OCI-LY3 (cell line): Measurements from ENCODE around the gene CASK.

Experiments used
- H2AFZ ChIP-seq: fragments of 200-600, 300-600 bp; shearing (Covaris generic); 2 replicates; pipeline ENCODE4 v1.6.0; 2014; ENCODE audit warnings: antibody characterized with exemption, low read depth, low read length
- H3K27ac ChIP-seq: fragments of 200-600, 300-600 bp; sonication (generic); 2 replicates; pipeline ENCODE4 v1.5.1; 2014; ENCODE audit warnings: mild to moderate bottlenecking, low read length, moderate library complexity, mixed read lengths
- H3K27me3 ChIP-seq: fragments of 200-600, 300-600 bp; sonication (generic); 2 replicates; pipeline ENCODE4 v1.6.1; 2014; ENCODE audit warnings: low read depth, low read length, mixed read lengths
- H3K36me3 ChIP-seq: fragments of 200-600, 300-600 bp; sonication (generic); replicated peaks from 2 replicates; pipeline ENCODE3; 2014; ENCODE audit warnings: low read depth, low read length, mixed read lengths
- H3K4me1 ChIP-seq: fragments of 300-600, 200-600 bp; sonication (generic); 2 replicates; pipeline ENCODE4 v1.6.1; 2014; ENCODE audit warnings: low read length, mixed read lengths
- H3K4me2 ChIP-seq: fragments of 200-600, 300-600 bp; sonication (generic); 2 replicates; pipeline ENCODE4 v1.6.1; 2014; ENCODE audit warnings: low read length, mixed read lengths
- H3K4me3 ChIP-seq: fragments of 300-600, 200-600 bp; sonication (generic); 2 replicates; pipeline ENCODE4 v1.5.1; 2014; ENCODE audit warnings: antibody characterized with exemption, mild to moderate bottlenecking, low read length, moderate library complexity
- H3K79me2 ChIP-seq: fragments of 300-600, 200-600 bp; shearing (Covaris generic); 2 replicates; pipeline ENCODE4 v1.6.1; 2014; ENCODE audit warnings: mild to moderate bottlenecking, low read length, mixed read lengths
- H3K9ac ChIP-seq: fragments of 300-600, 200-600 bp; shearing (Covaris generic); 2 replicates; pipeline ENCODE4 v1.6.0; 2014; ENCODE audit warnings: mild to moderate bottlenecking, low read length, moderate library complexity
- H3K9me3 ChIP-seq: fragments of 200-600, 300-600 bp; shearing (Covaris generic); 2 replicates; pipeline ENCODE4 v1.6.1; 2014; ENCODE audit warnings: low read length, mixed read lengths; ENCODE audit not compliant: insufficient read depth
- H4K20me1 ChIP-seq: fragments of 200-600, 300-600 bp; sonication (generic); 2 replicates; pipeline ENCODE4 v1.6.1; 2016; ENCODE audit warnings: low read length, mixed read lengths; ENCODE audit not compliant: insufficient read depth
- EZH2phosphoT487 ChIP-seq: fragments of 200-600 bp; shearing (Covaris generic); IDR thresholded peaks from 2 replicates; pipeline ENCODE4 v1.6.1; 2018; ENCODE audit warnings: antibody characterized with exemption, mixed run types, low read depth
- TF ChIP-seq, protein P1 (sequence below): fragments of 200-600, 300-600 bp; sonication (generic); IDR thresholded peaks from 2 replicates; pipeline ENCODE4 v1.5.1; 2014; ENCODE audit warnings: antibody characterized with exemption, low read length, low read depth

The CASK gene

DNA sequence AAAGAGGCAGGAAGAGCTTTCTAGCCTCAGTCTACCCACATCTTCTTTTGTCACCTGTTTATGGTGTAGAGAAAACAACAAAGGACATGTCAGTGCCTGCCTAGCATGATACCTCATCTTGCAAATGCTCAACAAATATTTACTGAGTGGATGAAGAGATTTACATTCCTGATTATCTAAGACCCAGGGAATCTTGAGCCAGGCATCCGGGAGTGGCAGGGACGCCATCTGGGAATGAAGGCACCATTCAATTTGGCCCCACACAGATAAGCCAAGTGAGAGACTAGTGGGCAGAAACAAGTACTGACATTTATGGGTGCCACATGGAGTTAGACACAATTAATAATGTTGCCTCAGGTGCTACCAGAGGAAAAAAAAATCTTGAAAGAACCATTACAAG, 36.8 kb upstream of the CASK start:
- no peak overlapping the region for H2AFZ ChIP-seq
- H3K9me3 ChIP-seq = no peaks in the 10 kb centered on the region
- no peak overlapping the region for H3K4me2 ChIP-seq
- H3K9ac ChIP-seq = no peak overlapping the region
- H3K27ac ChIP-seq = no peak overlapping the region
- no peaks in the 10 kb centered on the region for H3K27me3 ChIP-seq
- H4K20me1 ChIP-seq = no peaks in the 10 kb centered on the region
- H3K36me3 ChIP-seq = no peaks in the 10 kb centered on the region
- H3K4me3 ChIP-seq = no peak overlapping the region
- no peaks in the 10 kb centered on the region for H3K79me2 ChIP-seq
- TF ChIP-seq, protein P1, sequence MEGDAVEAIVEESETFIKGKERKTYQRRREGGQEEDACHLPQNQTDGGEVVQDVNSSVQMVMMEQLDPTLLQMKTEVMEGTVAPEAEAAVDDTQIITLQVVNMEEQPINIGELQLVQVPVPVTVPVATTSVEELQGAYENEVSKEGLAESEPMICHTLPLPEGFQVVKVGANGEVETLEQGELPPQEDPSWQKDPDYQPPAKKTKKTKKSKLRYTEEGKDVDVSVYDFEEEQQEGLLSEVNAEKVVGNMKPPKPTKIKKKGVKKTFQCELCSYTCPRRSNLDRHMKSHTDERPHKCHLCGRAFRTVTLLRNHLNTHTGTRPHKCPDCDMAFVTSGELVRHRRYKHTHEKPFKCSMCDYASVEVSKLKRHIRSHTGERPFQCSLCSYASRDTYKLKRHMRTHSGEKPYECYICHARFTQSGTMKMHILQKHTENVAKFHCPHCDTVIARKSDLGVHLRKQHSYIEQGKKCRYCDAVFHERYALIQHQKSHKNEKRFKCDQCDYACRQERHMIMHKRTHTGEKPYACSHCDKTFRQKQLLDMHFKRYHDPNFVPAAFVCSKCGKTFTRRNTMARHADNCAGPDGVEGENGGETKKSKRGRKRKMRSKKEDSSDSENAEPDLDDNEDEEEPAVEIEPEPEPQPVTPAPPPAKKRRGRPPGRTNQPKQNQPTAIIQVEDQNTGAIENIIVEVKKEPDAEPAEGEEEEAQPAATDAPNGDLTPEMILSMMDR = no peak
- no peak for TF ChIP-seq EZH2phosphoT487
- peaks cover 7% of the 10 kb centered on the region for H3K4me1 ChIP-seq

DNA sequence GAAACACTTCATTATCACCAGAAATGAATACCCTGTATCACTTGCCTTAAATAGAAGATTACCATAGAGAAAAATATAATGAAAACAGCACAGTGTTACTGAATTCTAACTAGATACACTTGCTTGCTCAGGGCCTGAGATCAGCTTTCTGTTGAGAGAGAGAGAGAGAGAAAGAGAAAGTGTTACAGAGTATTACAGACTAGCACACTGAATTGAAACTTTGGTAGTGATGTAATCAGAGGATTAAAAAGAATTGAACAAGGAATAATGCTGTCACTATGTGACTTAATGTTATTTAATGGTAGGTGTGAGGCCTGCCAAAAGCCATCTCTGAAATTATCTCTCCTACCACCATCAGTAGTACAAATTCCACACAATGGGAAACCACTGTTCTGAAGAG, 35.5 kb upstream of the CASK start:
- H3K79me2 ChIP-seq = no peaks in the 10 kb centered on the region
- TF ChIP-seq, protein P1 = no peak
- no peak for TF ChIP-seq EZH2phosphoT487

DNA sequence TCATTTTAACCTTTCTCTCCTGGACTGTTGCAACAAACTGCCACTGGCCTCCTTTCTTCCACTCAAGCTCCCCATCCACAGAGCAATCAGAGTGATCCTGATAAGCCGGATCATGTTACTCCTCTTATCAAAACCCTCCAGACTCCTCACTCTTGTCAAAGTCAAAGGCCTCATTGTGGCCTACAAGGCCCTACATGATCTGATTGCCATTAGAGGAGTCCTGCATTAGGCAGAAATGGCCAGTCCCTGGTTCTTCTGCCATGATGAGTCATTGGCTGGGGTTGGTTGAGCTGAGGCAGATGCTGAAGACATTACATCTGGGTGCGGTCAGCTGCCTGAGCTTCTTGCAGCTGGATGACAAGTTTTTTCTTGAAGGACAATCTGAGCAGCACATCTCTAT, 32.7 kb upstream of the CASK start:
- H3K4me3 ChIP-seq = no peak overlapping the region
- no peak overlapping the region for H3K9ac ChIP-seq
- H3K36me3 ChIP-seq = no peaks in the 10 kb centered on the region
- no peak for TF ChIP-seq EZH2phosphoT487
- TF ChIP-seq, protein P1 = no peak
- no peaks in the 10 kb centered on the region for H3K79me2 ChIP-seq
- no peaks in the 10 kb centered on the region for H3K9me3 ChIP-seq
- H4K20me1 ChIP-seq = no peaks in the 10 kb centered on the region
- no peak overlapping the region for H3K27ac ChIP-seq
- no peak overlapping the region for H2AFZ ChIP-seq
- no peaks in the 10 kb centered on the region for H3K4me1 ChIP-seq
- H3K4me2 ChIP-seq = no peak overlapping the region
- H3K27me3 ChIP-seq = no peaks in the 10 kb centered on the region

More for the DNA sequence above, 35.5 kb upstream of the CASK start:
- no peak overlapping the region for H3K27ac ChIP-seq
- H3K4me1 ChIP-seq = no peaks in the 10 kb centered on the region
- no peak overlapping the region for H3K4me2 ChIP-seq
- no peaks in the 10 kb centered on the region for H4K20me1 ChIP-seq
- no peaks in the 10 kb centered on the region for H3K9me3 ChIP-seq
- no peak overlapping the region for H3K9ac ChIP-seq
- H3K4me3 ChIP-seq = no peak overlapping the region
- no peaks in the 10 kb centered on the region for H3K36me3 ChIP-seq
- H2AFZ ChIP-seq = no peak overlapping the region
- H3K27me3 ChIP-seq = no peaks in the 10 kb centered on the region

DNA sequence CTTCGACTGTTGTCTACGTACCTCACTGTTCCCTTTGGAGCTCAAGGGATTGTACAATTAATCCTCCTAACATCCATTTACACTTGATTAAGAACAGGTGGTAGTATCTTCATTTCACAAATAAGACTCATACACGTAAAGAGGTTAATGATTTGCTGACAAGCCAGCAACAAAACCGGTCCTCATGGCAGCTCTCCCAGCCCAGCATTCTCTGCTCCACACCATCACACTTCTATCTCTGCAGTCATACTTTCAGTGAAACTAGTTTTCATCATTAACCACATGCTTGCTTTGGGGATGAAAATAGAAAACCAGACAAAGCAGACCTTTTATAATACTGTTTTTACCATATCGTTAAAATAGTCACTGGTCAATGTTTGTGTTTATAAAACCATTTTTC, 28.7 kb upstream of the CASK start:
- Histone ChIP-seq H3K36me3 (no peaks in the 10 kb centered on the region), H3K79me2 (no peaks in the 10 kb centered on the region), H2AFZ (no peak overlapping the region), H3K4me3 (no peak overlapping the region), H3K4me2 (no peak overlapping the region), H3K27me3 (no peaks in the 10 kb centered on the region), H3K27ac (no peak overlapping the region), H3K9me3 (no peaks in the 10 kb centered on the region), H4K20me1 (no peaks in the 10 kb centered on the region), H3K4me1 (no peaks in the 10 kb centered on the region), H3K9ac (no peak overlapping the region)
- TF ChIP-seq, protein P1 = no peak
- no peak for TF ChIP-seq EZH2phosphoT487
